Fibroblast of skin of abdomen (primary cell): ENCODE data around the gene C2orf92.

Experiments used
- DNase-seq: peaks from one replicate; pipeline ENCODE4 v3.0.0-alpha.2; 2013

Gene C2orf92

GRCh38 chr2:97731274-97732020 lies 61.9 kb downstream of the C2orf92 start:
- DNase-seq = no peak

GRCh38 chr2:97732436-97733340 lies 63.2 kb downstream of the C2orf92 start:
- DNase-seq = no peak

DNA sequence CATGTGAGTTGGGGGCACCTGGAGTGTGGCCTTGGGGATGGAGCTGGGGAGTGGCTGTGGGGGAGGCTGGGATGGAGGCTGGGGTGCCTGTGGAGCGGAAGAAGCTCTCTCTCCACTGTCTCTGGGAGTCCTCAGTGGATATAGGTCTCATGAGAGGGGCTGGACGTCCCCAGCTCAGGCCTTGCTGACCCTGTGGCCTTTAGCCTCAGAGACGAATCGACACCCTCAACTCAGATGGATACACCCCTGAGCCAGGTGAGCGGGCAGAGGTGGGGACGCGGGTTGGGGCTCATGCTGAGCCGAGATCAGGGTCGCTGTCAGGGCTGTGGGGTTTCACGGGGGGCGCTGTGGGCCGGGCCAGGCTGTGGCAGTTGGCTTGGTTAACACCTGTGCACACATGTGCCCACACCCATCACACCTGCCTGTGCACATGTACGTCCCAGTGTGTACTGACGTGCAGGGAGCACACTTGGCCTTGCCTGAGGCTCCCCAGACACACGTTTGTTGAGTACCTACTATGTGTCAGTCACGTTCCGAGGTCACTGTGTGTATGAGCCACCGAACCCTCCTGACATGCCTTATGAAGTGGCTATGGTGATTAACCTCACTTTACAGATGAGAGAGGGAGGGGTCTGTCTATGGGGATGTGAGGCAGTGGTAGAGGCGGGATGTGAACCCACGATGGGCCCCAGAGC lies 64.0 kb downstream of the C2orf92 start:
- DNase-seq = no peak

- no peak for DNase-seq
Observed at GRCh38 chr2:97734061-97735051, 64.8 kb downstream of the C2orf92 start.

- DNase-seq = no peak
Observed at GRCh38 chr2:97735161-97735561, 65.6 kb downstream of the C2orf92 start.

GRCh38 chr2:97736185-97736584 lies 66.7 kb downstream of the C2orf92 start:
- DNase-seq = no peak

- DNase-seq = no peak
Observed at GRCh38 chr2:97736608-97737330, 67.3 kb downstream of the C2orf92 start.

- DNase-seq = no peak
Observed at GRCh38 chr2:97737421-97738178, 68.1 kb downstream of the C2orf92 start.

GRCh38 chr2:97738179-97739019 lies 68.9 kb downstream of the C2orf92 start:
- DNase-seq = no peak

- no peak for DNase-seq
Observed at GRCh38 chr2:97739020-97739892, 69.7 kb downstream of the C2orf92 start.

DNA sequence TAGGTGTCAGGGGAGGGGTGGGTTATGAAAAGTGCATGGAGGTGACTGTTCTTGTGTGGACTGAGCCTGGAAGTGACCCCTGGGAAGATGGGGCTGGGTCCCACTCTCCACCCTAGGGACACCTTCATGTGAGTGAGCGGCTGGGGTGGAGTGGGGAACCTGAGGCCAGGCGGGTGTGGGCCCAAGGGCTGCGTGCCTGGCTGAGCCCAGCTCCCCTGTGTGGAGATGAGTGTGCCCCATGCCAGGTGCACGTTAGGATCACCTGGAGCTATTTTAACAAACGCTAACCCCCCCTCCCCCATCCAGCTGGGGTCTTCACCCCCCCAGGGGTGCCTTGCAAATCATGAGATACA lies 70.4 kb downstream of the C2orf92 start:
- DNase-seq = no peak

DNA sequence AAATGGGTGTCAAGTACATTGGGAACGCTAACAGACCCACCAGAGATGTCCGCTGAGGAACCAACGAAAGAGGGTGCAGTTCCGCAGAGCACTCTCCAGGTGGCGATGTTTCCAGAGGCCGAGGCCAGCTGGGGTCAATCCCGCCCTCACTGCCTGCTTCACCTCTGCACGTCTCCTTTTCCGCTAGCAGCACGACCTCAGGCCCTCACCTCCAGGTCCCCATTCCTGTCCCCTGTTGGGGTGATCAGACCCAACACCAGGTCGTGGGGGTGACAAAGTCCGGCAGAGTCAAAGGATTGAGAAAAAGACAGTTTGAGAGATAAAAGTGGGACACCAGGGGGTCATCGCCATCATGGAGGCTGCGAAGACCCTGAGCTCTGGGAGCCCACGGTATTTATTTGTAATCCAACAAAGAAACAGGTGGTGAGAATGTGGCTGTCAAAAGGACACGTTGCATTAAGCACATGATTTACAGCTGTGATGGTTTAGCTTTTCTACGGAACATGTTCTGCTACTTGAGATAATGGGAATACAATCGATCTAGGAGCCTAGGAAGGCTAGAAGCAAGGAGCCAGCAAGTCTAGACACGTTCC lies 71.2 kb downstream of the C2orf92 start:
- peak; percentile 28 for DNase-seq

GRCh38 chr2:97741251-97741650 lies 71.7 kb downstream of the C2orf92 start:
- DNase-seq = no peak

DNA sequence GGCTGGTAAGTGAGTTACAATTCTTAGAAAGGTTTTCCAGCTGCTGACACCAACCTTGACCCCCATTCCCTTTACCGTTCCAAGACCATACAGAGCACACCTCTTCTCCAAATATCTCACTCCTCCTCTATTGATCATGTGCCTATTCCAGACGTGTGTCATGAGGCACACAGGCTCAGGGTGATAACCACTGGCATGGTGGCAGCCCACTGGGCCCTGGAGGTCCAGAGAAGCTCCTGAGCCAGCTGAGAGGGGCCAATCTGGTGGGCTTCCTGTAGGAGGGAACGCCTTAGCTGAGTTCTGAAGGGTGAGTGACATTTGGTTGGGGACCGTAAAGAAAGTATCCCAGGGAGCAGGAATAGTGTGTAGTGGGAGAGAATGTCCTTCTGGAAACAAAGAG lies 72.2 kb downstream of the C2orf92 start:
- DNase-seq = no peak

DNA sequence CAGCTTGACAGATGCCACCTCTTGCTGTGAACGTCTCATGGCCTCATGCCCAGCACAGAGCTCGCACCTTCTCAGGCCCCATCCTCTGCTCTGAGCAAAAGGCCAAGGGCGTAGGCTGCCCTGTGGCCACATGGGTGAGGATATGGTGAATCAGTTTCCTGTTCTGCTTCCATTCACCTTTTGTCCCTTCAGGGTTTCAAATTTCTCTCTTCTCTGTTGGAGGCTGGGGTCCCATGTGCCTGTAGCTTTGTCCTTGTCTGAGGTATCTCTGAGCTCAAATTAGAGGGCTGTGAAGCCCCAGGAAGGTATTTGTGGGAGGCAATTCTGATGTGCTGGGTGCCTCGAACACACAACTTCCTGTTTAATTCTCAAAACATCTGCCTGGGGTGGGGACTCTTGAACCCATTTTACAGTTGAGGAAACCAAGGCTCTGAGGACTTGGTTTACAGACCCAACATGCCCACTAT lies 72.9 kb downstream of the C2orf92 start:
- DNase-seq = no peak

GRCh38 chr2:97743913-97744312 lies 74.4 kb downstream of the C2orf92 start:
- no peak for DNase-seq

DNA sequence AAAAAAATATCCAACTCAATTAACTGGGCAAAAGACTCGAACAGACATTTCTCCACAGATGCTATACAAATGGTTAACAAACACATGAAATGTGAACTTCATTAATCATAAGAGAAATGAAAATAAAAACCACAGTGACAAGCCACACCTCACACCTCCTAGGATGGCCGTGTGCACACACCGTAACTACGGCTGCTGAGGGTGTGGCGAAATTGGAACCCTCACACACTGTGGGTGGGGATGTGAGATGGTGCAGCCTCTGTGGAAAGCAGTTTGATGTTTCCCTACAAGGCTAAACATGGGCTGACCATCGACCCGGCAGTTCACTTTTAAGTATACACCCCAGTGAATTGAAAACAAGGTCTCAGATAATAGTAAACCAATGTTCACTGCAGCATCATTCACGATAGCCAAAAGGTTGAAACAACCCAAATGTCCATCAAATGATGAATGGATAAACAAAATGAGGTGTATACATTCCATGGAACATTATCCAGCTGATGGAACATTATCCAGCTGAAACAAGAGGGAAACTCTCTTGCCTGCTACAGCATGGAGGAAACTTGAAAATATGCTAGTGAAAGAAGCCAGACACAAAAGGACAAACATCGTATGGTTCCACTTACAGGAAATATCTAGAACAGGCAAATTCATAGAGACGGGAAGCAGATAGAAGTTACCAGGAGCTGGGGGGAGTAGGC lies 76.1 kb downstream of the C2orf92 start:
- DNase-seq = no peak
